ENCODE data around the gene SERTM2.
"Not testable (repeated sequence)": the region's sequence is repeated elsewhere in the genome, so short reads cannot be mapped to it uniquely, and the experiment has no call there.

SERTM2 gene

DNA sequence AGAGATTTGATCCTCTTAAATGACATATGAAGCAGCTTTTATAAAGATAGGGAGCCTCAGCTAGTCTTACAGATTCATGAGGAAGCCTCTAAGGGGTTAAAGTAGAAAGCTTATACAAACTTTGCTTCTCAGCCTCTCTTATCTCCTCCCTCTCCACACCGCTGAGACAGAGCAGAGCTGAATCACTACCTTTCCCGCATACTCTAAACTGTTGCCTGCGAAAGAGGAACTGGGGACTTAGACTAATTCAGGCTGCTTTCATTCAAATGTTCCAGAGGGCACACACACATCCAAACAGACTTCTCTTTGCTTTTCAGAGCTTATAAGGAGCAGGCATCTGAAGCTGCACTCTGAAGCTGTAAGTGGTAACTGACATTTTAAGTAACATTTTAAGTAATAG is at the start of gene SERTM2:
Gene SERTM2 (plus strand): TSS at position 169 of the 400 bp plus-strand sequence. CDS start 7,213 bp downstream, outside the sequence.
- DNase-seq = no peak

DNA sequence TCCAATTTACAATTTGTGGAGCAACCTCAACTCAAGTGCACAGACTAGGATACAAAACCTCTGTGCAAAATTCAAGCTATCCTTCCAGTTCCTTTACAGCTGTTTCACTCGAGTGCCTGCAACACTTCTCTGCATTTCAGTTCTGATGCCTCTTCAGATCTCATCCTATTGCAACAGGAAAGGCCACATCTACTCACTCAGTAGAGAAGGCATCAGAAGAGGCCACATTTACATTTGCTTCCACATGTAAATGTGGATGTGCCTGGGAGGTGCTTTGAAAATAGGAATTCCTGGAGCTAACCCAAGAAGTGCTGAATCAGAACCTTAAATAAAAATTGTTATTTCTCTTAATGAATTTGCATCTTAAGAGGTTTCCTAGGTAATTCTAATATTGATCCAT is 45.8 kb upstream of the SERTM2 start:
- DNase-seq = no peak

DNA sequence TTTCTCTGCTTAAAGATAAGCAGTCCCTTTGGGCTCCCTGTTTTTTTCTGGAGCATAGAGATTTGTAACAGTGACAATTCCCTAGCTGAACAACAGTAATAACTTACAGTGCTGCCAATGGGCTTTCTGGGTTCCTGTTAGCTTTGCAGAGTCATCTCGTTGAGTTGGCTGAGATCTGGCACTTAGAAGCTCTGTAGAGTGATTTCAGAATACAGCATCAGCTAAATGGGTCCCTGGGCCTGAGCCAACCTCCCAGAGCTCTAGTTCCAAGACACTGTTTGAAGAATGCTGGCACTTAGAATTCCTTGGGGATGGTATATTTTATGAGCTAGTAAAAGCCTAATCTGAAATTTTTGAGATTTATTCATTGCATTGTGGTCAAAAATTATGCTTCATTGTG is 43.5 kb upstream of the SERTM2 start:
- DNase-seq = no peak

DNA sequence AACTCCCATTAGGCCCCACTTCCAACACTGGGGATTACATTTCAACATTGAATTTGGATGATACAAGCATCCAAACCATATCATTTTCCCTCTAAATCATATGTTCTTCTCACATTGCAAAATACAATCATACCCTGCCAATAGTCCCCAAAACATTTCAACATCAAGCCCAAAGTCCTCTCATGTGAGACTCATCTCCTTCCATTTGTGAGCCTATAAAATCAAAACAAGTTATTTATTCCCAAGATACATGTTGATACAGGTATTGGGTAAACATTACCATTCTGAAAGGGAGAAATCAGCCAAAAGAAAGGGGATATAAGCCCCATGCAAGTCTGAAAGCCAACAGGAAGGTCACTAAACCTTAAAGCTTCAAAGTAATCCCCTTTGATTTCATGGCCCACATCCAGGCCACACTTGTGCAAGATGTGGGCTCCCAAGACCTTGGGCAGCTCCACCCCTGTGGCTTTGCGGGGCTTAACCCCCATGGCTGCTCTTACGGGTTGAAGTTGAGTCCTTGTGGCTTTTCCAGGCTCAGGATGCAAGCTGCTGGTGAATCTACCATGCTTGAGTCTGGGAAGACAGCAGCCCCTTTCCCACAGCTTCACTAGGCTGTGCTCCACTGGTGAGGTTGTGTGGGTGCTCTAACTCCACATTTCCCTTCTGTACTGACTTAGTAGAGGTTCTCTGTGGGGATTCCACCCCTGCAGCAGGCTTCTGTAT is 40.6 kb upstream of the SERTM2 start:
- DNase-seq = no peak

DNA sequence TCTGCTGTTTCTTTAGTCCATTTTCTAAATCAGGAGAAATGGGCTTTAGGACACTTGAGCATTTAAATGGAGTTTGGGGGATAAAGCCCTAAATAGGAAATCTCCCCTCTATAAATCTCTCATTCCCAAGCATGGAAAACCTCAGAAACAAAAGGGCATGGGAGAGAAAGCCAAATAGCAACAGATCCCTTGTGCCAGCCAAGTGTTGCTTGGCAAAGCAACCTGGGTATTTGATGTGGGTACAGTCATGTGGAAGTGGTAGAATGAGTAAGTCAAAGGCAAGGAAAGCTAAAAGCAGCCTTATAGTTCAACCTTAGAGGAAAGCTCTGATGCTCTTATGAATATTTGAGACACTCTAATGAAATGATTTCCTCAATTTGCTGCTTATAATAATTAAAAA is 29.5 kb upstream of the SERTM2 start:
- no peak for DNase-seq

DNA sequence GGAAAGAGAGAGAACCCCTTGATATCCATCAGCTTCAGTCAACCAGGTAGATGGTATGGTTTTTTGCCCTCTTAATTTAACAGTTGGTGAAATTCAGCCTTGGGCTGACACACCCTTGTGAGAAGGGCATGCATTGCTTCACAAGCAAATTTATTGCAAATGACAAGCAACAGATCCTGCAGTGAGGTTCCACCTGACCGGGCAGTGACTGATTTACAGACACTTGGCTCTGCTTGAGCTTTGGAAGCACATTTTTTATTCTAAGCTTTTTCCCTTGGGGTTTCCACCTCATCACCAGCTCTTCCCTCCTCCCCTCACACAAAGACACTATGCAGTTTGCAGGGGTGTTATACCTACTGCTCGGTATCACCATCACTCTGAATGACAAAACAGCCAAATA is 28.3 kb upstream of the SERTM2 start:
- DNase-seq = no peak

DNA sequence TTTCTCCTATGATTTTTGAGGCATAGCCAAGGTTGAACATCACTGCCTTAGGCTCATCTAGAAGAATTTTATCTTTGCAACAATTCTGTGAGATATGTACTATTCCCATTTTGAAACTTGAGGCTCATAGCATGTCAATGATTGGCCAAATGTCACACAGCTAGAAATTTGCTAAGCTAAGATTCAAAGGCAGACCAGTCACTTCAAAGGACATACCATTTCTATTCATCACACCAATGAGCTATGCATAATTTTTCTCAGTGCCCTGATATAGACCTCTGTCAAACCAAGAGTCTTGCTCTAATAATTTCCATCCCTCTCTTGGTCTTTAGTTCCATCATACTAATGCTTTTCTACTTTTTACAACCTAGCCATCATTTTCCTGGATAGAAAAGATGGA is 27.6 kb upstream of the SERTM2 start:
- no peak for DNase-seq

DNA sequence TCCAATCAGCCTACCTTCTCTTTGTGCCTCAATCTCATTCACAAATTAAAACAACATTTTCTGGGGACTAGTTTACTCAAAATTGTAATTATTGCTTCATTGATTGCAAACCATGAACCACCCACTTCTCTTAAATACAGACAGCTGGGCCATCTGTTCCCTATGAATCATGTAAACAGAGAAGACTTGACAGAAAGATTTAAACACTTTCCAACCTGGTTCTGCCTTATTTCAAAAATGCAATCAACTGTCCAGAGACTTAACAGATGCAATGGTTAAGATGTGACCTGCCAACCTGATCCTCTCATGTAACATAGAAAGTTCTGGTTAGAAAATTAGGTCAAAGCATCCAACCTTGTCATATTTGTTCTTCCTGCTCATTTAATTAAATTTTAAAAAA is 20.8 kb upstream of the SERTM2 start:
- DNase-seq = peak; percentile 75

DNA sequence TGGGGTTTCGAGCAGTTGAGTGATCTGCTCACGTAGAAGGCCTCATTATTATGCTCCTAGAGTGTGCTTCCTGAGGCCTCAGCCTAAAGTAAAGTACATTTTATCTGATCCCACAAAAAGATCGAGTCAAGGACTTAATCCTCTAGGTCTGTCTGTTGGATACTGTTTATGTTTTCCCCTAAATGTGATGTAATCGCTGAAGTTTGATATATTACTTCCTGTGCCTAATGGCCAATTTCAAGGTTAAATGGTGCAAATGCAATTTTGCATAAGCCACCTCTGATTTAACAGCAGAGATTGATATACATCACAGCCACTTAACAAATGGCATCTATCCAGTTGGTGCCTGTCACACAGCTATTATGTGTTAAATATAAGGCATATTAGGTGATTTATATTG is 19.4 kb upstream of the SERTM2 start:
- DNase-seq = peak; percentile 95

DNA sequence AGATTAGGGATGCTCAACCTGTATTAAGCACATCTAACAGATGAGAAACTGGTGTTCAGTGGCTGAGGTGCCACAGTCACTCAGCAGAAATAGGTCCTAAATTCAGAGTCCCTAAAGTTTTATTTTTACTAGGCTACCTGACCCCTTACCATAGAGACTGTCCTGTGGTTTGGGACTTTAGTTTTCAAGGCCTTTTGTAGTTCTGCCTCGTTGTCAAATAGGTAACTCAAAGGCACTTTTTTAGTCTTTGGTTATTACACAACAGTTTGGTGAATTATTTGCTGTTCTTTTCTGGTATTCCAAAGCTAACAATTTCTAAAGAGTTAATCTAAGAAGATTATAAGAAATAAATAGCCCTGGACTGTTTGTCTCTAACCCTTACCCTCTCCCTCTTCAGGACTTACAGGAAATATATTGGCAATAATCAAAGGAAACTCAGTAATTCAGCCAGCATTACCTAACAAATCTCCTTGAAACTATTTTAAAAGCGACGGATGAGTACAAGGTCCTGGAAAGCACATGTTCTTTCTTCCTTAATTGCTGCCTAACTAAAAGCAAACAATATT is 12.8 kb upstream of the SERTM2 start:
- DNase-seq = no peak

DNA sequence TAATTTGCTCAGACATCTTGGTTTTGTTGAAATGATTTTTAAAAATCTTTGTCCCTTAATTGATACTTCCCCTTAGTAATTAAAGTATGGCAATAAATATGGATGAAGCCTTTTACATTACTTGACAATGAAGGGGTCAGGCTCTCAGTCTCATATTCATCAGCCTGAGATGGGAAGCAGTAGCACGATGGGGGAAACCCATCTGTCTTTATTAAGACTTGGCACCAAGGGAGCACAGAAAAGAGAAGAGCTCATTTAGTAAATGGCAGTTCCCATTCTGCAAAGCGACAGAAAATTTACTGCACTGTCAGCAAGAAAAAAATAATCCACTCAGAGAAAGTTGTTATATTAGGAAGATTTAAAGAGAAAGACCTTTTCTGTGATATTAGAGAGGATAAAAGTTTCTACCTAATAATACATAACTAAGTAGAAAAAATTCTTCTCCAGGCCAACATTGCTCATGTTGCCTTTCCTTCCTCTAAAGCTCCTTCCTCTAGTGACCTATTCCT is 7.9 kb upstream of the SERTM2 start:
- DNase-seq = no peak

DNA sequence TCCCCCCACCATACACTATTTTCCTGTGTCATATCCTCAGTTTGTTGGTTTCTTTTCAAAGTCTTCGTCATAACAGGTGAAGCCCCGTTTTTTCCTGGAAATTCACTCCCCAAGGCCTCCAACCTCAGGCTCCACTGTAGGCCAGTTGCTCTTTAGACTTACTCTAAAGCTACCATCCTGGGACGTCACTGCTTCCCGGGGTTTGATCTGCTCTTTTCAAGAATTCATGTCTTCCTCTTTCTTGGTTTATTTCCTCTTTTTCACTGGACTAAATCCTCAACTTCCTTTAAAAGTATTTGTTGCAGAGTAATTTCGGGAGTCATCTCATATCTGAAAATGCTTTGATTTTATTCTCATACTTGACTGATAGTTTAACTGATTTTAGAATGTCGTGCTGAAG is 6.5 kb upstream of the SERTM2 start:
- DNase-seq = no peak

DNA sequence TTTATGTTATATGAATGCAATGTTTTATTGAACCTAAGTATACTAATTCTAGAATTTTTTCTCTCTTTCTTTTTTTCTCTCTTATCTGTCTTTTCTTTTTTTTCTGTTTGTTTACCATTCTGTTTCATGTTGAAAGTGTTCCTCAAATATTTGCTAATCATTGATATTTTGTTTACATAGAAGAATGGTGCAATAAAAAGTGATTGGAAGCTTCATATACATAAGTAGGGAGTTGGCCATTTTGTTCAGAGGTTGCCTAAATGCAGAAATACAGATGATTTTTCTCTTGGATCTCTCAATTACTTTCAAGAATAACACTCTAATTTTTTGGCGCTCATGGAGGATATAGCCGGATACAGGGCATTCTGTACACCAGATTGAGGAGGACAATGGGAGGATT is 5.7 kb upstream of the SERTM2 start:
- no peak for DNase-seq

DNA sequence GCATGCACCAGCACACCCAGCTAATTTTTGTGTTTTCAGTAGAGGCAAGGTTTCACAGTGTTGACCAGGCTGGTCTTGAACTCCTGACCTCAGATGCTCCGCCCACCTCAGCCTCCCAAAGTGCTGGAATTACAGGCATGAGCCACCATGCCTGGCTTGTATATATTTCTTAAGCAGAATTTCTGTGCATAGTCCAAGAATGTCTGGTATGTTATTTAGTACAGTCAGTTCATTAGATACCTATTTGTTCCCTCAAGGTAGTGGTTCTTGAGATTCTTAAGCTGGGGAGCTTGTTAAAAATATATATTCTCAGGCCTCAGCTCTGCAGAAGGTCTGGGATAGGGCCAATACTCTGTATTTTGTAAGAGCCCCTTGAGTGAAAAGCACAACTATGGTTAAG is 4.6 kb upstream of the SERTM2 start:
- no peak for DNase-seq

DNA sequence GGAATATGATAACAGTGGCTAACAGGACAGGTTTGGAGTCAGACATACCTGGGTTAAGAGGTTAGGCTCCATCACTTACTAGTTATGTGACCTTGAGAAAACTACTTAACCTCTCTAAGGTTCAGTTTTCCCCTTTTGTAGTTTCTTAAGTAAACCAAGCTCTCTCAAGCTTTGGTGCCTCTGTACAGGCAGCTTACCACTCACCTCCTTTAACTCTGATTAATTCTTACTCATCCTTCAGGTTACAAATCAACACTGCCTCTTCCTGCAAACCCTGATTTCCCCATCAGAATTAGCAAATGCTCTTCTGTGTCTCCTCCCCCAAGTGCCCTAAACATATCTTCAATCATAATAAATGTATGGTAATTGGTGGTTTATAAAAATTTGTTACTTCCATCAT is 3.5 kb upstream of the SERTM2 start:
- no peak for DNase-seq

DNA sequence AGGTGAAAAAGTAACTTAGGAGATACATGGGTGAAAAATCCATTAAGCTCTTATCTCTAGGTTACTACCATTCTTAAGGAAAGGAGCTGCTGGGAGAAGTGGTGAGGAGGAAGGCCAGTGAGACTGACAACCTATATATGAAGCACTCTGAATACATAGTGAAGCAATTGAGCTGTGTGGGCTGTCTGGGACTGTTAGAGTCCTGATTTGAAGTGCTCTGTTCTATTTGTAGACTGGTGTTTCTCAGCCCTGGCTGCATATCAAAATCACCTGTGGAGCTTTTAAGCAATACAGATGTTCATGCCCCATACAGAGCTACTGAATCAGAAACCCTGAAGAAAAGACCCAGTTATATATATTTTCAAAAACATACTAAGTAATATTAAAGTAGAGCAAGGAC is 3.9 kb downstream of the SERTM2 start:
- DNase-seq = no peak

DNA sequence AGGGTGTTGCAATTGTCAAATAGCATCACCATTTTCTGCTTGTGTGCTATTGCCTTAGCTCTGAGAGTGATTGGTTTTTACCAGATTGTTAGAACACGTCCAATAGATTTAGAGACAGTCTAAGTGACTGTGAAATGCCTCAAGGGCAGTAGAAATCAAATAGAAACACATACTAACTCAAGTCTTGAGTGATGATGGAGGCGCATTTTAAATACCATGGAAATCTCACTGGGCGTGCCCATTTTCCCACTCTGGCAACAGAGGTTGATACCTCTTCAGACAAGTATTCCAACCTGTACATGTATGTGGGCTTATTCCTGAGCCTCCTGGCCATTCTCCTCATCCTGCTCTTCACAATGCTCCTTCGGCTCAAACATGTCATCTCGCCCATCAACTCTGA is 7.2 kb downstream of the SERTM2 start:
- DNase-seq = no peak

DNA sequence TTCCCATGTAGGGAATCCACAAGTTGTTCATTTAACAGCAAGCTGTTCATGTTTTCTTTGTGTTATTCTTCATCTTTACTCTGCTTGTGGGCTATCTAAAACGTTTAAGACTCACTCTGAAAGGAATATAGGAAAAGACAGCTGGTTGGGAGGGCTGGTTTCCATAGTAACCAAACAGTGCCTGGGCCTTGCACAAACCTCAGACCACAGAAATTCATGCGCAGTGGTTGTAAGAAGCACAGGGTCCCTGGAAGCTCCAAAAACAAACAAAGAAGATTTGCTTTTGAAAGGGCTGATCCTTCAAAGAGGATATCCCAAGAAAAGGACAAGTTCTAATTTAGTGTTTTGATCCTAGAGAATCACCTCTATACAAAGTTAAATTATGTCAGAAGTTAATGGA is 7.8 kb downstream of the SERTM2 start:
- DNase-seq = no peak

DNA sequence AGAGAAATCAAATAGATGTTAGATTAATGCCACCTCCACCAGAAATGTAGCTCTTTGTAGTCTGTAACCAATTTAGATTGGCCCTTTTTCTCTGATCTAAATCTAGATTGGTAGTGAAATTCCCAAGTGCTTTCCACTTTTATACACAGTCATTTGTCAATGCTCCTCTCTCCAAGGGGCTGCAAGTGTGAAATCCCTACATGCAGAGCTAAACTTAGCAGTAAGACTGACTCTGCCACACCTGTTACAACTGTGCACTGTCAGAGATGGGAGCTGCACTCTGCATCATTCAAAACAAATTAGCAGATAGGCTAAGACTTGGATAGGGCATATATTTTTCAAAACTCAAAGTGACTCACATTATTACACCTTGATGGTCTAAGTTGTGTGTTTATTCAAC is 9.1 kb downstream of the SERTM2 start:
- no peak for DNase-seq

DNA sequence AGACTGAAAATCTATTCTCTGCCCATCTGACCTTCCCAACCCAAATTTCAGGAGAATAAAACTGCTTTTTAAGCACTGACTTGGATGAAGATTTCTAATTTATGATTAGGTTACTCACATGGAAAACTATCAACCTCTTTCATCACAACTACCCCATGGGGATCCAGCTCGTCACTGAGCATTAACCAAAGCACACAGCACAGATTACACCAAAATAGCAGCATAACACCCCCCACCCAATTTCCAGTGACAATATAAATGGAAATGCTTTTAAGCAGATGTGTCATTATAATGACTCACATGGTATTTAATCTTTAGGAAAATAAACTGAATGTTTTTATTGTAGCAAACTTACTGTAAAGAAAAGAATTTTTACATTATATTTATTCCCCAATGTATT is 9.7 kb downstream of the SERTM2 start:
- no peak for DNase-seq

DNA sequence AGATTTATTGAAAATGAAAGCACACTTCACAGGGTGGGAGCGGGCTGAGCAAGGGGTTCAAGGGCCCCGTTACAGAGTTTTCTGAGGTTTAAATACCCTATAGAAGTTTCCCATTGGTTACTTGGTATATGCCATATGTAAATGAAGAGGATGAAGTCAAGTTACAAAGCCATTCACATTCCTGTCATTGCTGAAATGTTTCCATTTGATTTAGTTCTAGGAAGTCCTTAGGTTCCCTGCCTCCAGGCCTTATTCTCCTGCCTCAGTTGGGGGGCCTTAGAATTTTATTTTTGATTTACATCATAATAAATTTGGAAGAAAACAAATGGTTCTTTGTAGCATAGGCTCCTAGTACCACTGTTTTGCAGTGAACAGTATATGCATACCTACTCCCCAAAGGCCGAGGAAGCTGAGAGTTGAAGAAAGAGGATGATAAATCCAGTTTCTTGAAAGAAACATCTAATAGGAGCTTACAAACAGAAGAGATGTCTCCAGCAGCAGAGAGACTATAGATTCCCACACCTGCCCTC is 31.8 kb downstream of the SERTM2 start:
- DNase-seq = no peak

DNA sequence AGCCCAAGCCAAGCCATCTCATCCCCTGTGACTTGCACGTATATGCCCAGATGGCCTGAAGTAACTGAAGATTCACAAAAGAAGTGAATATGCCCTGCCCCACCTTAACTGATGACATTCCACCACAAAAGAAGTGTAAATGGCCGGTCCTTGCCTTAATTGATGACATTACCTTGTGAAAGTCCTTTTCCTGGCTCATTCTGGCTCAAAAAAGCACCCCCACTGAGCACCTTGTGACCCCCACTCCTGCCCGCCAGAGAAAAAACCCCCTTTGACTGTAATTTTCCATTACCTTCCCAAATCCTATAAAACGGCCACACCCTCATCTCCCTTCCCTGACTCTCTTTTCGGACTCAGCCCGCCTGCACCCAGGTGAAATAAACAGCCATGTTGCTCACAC is 37.8 kb downstream of the SERTM2 start:
- not testable (repeated sequence) for DNase-seq

DNA sequence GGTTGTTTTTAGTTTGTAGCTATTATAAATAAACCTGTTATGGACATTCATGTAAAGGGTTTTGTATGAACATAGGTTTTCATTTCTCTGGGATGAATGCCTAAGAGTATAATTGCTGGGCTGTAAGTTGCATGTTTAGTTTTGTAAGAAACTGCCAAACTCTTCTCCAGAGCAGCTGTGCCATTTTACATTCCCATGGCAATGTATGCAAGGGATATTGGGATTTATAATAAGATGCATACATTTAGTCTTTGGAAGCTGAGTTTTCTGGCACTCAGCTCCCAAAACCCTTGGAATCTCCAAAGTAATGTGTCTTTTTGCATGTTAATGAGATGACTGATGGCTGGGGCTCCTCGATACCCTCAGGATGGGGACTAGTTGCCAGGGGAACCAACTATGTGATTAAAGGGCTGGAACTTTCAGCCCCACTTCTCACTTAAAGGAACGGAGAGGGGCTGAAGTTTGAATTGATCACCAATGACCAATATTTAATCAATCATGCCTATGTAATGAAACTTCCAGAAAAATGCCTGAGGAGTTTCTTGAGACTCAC is 44.0 kb downstream of the SERTM2 start:
- no peak for DNase-seq

DNA sequence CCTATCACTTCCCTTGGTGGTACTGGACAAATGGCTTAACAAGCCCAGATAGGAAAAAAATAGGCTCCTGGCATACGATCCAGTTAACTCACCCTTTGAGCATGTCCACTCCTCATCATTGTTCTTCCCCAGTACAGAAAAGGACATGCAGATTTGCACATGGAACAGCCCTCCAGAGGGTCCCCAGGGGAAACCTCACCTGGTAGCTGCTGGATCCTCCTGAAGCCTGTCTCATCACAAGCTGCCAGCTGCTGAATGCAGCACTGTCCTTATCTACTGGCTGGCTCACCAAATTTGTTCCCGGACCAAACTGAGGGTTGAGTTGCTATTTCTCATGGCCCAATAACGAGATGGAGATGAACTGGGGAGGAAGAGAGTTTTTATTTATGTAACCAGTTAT is 49.4 kb downstream of the SERTM2 start:
- no peak for DNase-seq

All from NCI-H2081 treated with DMSO at 0.1 percent for 48 hours (cell line).